Activated CD8-positive, alpha-beta memory T cell treated with anti-CD3 and anti-CD28 coated beads for 4 hours (primary cell): ENCODE data around the gene EGLN3.
"Not testable (repeated sequence)": the region's sequence is repeated elsewhere in the genome, so short reads cannot be mapped to it uniquely, and the experiment has no call there.

ENCODE experiments used
- DNase-seq, 2 donors: peaks; one replicate each; pipeline ENCODE4 v3.0.0-alpha.2; 2020; ENCODE audit warnings: low read depth in 2 of 2

EGLN3 gene

GRCh38 chr14:33934938-33935337 is 15.9 kb downstream of the EGLN3 start:
- DNase-seq: no peak

- DNase-seq: no peak
Measured at GRCh38 chr14:33934043-33934750, 16.7 kb downstream of the EGLN3 start.

- no peak for DNase-seq
Measured at GRCh38 chr14:33933386-33933933, 17.4 kb downstream of the EGLN3 start.

GRCh38 chr14:33932576-33933345 is 18.1 kb downstream of the EGLN3 start:
- no peak for DNase-seq

- no peak for DNase-seq
Measured at GRCh38 chr14:33932033-33932432, 18.8 kb downstream of the EGLN3 start.

- no peak for DNase-seq
Measured at GRCh38 chr14:33931461-33931860, 19.4 kb downstream of the EGLN3 start.

- no peak for DNase-seq
Measured at GRCh38 chr14:33930439-33930838, 20.4 kb downstream of the EGLN3 start.

- no peak for DNase-seq
Measured at GRCh38 chr14:33929799-33930408, 21.0 kb downstream of the EGLN3 start.

GRCh38 chr14:33928895-33929294 is 22.0 kb downstream of the EGLN3 start:
- DNase-seq: no peak

GRCh38 chr14:33927944-33928343 is 22.9 kb downstream of the EGLN3 start:
- DNase-seq: no peak

GRCh38 chr14:33926967-33927366 is 23.9 kb downstream of the EGLN3 start:
- not testable (repeated sequence) for DNase-seq

- DNase-seq: no peak
Measured at GRCh38 chr14:33925946-33926345, 24.9 kb downstream of the EGLN3 start.

- no peak for DNase-seq
Measured at GRCh38 chr14:33925235-33925634, 25.6 kb downstream of the EGLN3 start.

GRCh38 chr14:33924566-33925100 is 26.2 kb downstream of the EGLN3 start:
- no peak for DNase-seq

GRCh38 chr14:33922125-33922524 is 28.7 kb downstream of the EGLN3 start:
- no peak for DNase-seq

- DNase-seq: no peak
Measured at GRCh38 chr14:33918256-33918655, 32.6 kb downstream of the EGLN3 start.

- no peak for DNase-seq
Measured at GRCh38 chr14:33917661-33918060, 33.2 kb downstream of the EGLN3 start.

GRCh38 chr14:33916663-33917565 is 34.0 kb downstream of the EGLN3 start:
- DNase-seq: no peak

- no peak for DNase-seq
Measured at GRCh38 chr14:33915682-33916081, 35.2 kb downstream of the EGLN3 start.

- DNase-seq: no peak
Measured at GRCh38 chr14:33914676-33915516, 36.0 kb downstream of the EGLN3 start.
